Measurements from ENCODE around the gene STRBP.

The STRBP gene

GRCh38 chr9:123220127-123220526, 48.3 kb downstream of the STRBP start:
- TF ChIP-seq CTCF (IDR thresholded peaks at IDR 0.05; ENCODE audit: control insufficient read depth, extremely low read depth, insufficient read depth), result no peak
- H3K4me3 ChIP-seq (ENCODE audit: low read depth, low read length), result no peak overlapping the region
- no peak for DNase-seq (ENCODE audit: low read depth)

GRCh38 chr9:123218831-123219230, 49.6 kb downstream of the STRBP start:
- no peak for DNase-seq (ENCODE audit: low read depth)
- H3K4me3 ChIP-seq (ENCODE audit: low read depth, low read length), result no peak overlapping the region
- no peak for TF ChIP-seq CTCF (IDR thresholded peaks at IDR 0.05; ENCODE audit: control insufficient read depth, extremely low read depth, insufficient read depth)

GRCh38 chr9:123217128-123217654, 51.2 kb downstream of the STRBP start:
- TF ChIP-seq CTCF (IDR thresholded peaks at IDR 0.05; ENCODE audit: control insufficient read depth, extremely low read depth, insufficient read depth), result no peak
- no peak overlapping the region for H3K4me3 ChIP-seq (ENCODE audit: low read depth, low read length)
- DNase-seq (ENCODE audit: low read depth), result no peak

GRCh38 chr9:123216251-123216797, 52.1 kb downstream of the STRBP start:
- H3K4me3 ChIP-seq (ENCODE audit: low read depth, low read length), result no peak overlapping the region
- DNase-seq (ENCODE audit: low read depth), result peak; percentile 85

GRCh38 chr9:123211081-123211480, 57.3 kb downstream of the STRBP start:
- no peak overlapping the region for H3K4me3 ChIP-seq (ENCODE audit: low read depth, low read length)
- TF ChIP-seq CTCF (IDR thresholded peaks at IDR 0.05; ENCODE audit: control insufficient read depth, extremely low read depth, insufficient read depth), result no peak
- DNase-seq (ENCODE audit: low read depth), result no peak

More at GRCh38 chr9:123216251-123216797, 52.1 kb downstream of the STRBP start:
- no peak for TF ChIP-seq CTCF (IDR thresholded peaks at IDR 0.05; ENCODE audit: control insufficient read depth, extremely low read depth, insufficient read depth)

GRCh38 chr9:123208626-123209174, 59.7 kb downstream of the STRBP start:
- no peak for TF ChIP-seq CTCF (IDR thresholded peaks at IDR 0.05; ENCODE audit: control insufficient read depth, extremely low read depth, insufficient read depth)
- no peak for DNase-seq (ENCODE audit: low read depth)
- H3K4me3 ChIP-seq (ENCODE audit: low read depth, low read length), result no peak overlapping the region

GRCh38 chr9:123206065-123206464, 62.3 kb downstream of the STRBP start:
- DNase-seq (ENCODE audit: low read depth), result no peak
- no peak overlapping the region for H3K4me3 ChIP-seq (ENCODE audit: low read depth, low read length)
- no peak for TF ChIP-seq CTCF (IDR thresholded peaks at IDR 0.05; ENCODE audit: control insufficient read depth, extremely low read depth, insufficient read depth)
